ENCODE data around the gene BTN1A1.
"Not testable (repeated sequence)": the region's sequence is repeated elsewhere in the genome, so short reads cannot be mapped to it uniquely, and the experiment has no call there.

Gene BTN1A1, protein sequence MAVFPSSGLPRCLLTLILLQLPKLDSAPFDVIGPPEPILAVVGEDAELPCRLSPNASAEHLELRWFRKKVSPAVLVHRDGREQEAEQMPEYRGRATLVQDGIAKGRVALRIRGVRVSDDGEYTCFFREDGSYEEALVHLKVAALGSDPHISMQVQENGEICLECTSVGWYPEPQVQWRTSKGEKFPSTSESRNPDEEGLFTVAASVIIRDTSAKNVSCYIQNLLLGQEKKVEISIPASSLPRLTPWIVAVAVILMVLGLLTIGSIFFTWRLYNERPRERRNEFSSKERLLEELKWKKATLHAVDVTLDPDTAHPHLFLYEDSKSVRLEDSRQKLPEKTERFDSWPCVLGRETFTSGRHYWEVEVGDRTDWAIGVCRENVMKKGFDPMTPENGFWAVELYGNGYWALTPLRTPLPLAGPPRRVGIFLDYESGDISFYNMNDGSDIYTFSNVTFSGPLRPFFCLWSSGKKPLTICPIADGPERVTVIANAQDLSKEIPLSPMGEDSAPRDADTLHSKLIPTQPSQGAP

DNA sequence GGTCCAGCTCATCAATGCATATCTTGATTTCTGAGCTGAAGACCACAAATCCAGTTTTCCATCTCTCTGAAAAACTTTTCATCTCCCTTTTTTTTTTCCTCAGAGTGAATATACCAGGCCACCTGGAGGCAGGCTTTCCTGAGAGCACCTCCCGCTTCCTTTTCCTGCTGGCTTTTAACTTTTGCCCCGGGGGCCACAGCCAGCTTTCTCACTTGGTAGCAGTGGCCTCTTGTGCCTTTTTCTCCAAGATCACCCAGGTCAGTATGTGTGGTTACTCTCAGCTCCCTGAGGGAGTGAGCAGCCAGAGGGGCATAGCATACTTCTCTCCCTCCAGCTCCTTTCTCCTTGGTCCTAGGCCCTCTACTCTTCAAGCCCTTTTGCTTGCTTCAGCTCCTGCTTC, at the start of gene BTN1A1:
Gene BTN1A1 (plus strand): TSS at position 202 of the 400 bp plus-strand sequence. CDS start 984 bp downstream, outside the sequence.
- no peaks in the 10 kb centered on the region for H3K9me3 Mint-ChIP-seq
- DNase-seq, result no peak
- peaks cover 13% of the 10 kb centered on the region for H3K4me1 Mint-ChIP-seq (ENCODE audit: low read depth)
- no peak within 1 kb of the TSS for H3K27ac Mint-ChIP-seq
- H3K27me3 Mint-ChIP-seq, result peaks cover 35% of the 10 kb centered on the region
- no peak within 1 kb of the TSS for H3K4me3 Mint-ChIP-seq
- no peaks in the 10 kb centered on the region for H3K36me3 Mint-ChIP-seq (ENCODE audit: low read depth)

DNA sequence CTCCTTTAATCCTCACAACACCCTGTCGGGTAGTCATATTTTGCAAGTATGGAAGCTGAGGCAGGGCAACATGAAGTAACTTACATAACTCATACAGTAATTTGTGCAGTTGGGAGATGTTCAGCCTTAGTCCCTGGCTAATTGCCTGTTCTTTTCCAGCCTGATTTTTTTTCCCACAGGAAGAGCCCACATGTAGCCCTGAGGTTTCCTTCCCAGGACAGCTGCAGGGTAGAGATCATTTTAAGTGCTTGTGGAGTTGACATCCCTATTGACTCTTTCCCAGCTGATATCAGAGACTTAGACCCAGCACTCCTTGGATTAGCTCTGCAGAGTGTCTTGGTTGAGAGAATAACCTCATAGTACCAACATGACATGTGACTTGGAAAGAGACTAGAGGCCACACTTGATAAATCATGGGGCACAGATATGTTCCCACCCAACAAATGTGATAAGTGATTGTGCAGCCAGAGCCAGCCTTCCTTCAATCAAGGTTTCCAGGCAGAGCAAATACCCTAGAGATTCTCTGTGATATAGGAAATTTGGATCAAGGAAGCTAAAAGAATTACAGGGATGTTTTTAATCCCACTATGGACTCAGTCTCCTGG, 47.4 kb upstream of the BTN1A1 start:
- Mint-ChIP-seq H3K4me3 (no peak overlapping the region), H3K27ac (no peak overlapping the region), H3K27me3 (no peaks in the 10 kb centered on the region), H3K36me3 (ENCODE audit: low read depth) (peaks cover 60% of the 10 kb centered on the region), H3K9me3 (no peaks in the 10 kb centered on the region), H3K4me1 (ENCODE audit: low read depth) (peaks cover 22% of the 10 kb centered on the region)
- no peak for DNase-seq

DNA sequence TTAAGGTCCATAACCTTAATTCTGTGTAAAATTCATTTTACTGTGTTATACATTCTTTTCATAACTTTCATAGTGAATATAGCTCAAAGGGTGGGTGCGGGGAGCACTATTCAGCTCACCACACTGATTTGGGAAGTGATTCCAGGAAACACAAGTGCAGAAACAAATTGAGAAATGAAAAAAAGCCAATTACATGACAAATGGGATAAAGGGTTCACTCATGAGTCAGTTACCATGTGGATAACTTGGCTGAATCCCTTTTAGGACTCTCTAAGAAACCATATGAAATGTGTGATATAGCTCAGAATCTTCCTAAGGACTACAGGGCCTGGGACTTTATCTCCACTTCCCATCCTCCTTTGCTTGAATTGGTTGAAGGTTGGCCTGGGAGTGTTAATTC, 45.5 kb upstream of the BTN1A1 start:
- peak overlapping the region; percentile 10 for H3K27ac Mint-ChIP-seq

DNA sequence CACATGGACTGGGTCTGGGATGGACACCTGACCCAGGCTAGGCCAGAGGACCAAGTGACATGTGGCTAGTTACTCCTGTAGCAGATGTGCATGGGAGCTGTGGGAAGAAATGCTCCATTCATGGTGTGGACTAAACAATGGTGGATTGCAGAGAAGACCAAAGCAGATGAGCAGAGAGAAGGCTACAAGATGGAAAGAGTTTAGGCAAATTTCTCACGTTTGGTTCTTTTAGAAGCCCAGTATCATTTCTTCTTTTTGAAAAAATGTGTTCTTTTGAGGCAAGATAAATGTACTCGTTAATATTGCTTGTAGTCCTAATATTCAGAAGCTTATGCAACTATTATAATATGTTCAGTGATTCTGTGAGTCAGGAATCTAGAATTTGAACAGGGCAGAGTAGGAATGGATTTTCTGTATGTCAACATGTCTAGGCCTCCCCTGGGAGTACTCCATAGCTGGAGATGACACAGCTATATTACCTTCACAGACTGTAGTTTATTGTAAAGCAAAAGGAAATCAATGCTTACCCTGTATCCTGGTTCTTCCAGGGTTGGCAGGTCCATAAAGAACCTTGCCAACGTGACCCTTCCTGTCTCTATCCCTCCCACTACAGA, 44.6 kb upstream of the BTN1A1 start:
- Mint-ChIP-seq H3K4me3 (no peak overlapping the region), H3K27ac (no peak overlapping the region), H3K9me3 (no peaks in the 10 kb centered on the region), H3K27me3 (no peaks in the 10 kb centered on the region), H3K4me1 (ENCODE audit: low read depth) (peaks cover 34% of the 10 kb centered on the region), H3K36me3 (ENCODE audit: low read depth) (peaks cover 58% of the 10 kb centered on the region)
- no peak for DNase-seq

More for the DNA sequence above, 45.5 kb upstream of the BTN1A1 start:
- Mint-ChIP-seq H3K4me3 (no peak overlapping the region), H3K27me3 (no peaks in the 10 kb centered on the region), H3K9me3 (no peaks in the 10 kb centered on the region), H3K4me1 (ENCODE audit: low read depth) (peaks cover 25% of the 10 kb centered on the region), H3K36me3 (ENCODE audit: low read depth) (peaks cover 58% of the 10 kb centered on the region)
- DNase-seq, result no peak

DNA sequence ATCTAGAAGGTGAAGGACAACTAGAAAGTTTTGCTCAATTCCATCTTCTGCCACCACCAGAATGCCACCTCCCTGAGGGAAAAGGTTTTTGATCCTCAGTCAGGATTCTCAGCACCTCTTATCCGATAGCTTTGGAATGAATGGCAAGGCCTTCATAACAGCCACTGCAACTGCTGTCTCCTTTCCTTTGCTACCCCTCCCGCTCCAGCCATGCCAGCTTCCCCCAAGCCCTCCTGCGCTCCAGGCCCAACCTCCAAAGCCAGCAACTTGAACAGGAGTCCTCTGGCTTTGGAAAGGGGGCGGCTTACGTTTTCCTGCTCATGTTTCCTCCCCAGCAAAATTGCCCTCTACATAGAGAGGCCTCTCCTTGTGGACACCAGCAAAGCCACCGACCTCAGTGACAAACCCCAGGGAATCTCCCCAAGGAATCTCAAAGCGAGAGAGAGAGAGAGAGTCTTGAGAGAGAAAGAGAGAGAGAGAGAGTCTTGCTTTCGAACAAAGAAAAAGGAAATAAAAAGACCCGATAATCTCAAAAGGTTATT, 42.8 kb upstream of the BTN1A1 start:
- peak overlapping the region; percentile 94 for H3K4me3 Mint-ChIP-seq
- peak overlapping the region; percentile 98 for H3K27ac Mint-ChIP-seq
- H3K9me3 Mint-ChIP-seq, result no peaks in the 10 kb centered on the region
- H3K36me3 Mint-ChIP-seq (ENCODE audit: low read depth), result peaks cover 56% of the 10 kb centered on the region
- DNase-seq, result peak; percentile 49
- no peaks in the 10 kb centered on the region for H3K27me3 Mint-ChIP-seq
- H3K4me1 Mint-ChIP-seq (ENCODE audit: low read depth), result peaks cover 48% of the 10 kb centered on the region

DNA sequence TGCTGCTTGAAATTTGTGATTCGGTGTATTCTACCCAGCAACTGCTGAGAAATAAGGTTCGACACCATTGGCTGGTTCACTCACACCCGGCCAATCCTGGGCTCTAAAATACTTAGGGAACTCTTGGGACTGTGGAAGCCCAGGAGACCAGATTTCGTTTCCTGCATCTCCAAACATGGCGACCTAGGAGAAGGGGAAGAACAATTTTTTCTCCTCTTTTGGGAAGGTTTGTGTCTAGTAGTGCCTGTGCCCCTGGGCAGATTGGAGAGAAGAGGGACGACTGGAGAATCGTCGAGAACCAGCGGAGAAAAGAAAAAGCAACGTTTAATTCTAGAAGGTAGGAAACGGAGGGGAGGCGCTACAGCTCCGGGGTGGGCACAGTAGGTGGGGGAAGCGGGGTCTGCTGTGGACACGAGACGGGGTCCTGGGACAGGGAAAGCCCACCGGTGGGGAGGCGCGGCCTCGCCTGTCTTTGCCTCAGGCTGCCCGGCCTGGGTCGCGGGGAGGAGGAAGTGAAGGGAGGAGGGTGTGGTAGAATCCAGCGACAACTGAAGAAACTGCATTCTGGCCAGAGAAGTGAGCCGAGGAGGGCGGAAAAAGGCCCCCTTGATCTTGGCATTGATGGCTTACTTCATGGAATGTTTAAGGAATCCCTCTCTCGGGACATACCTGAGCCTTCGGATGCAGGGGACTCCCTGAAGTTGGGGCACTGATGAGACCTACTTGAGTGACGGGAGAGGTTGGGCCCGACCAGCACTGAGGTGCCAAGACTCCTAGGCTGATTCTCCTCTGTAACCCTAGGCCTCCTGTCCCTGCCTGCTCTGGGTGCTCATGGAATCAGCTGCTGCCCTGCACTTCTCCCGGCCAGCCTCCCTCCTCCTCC, 42.1 kb upstream of the BTN1A1 start, which contains the start of gene BTN2A1:
Gene BTN2A1 (plus strand): TSS at position 150 of the 883 bp plus-strand sequence. CDS start 682 bp downstream, at position 832.
- H3K4me3 Mint-ChIP-seq, result peak within 1 kb of the TSS; percentile 94
- peak within 1 kb of the TSS; percentile 98 for H3K27ac Mint-ChIP-seq
- H3K4me1 Mint-ChIP-seq (ENCODE audit: low read depth), result peaks cover 55% of the 10 kb centered on the region
- no peaks in the 10 kb centered on the region for H3K9me3 Mint-ChIP-seq
- H3K27me3 Mint-ChIP-seq, result no peaks in the 10 kb centered on the region
- H3K36me3 Mint-ChIP-seq (ENCODE audit: low read depth), result peaks cover 63% of the 10 kb centered on the region
- peak; percentile 68 for DNase-seq

DNA sequence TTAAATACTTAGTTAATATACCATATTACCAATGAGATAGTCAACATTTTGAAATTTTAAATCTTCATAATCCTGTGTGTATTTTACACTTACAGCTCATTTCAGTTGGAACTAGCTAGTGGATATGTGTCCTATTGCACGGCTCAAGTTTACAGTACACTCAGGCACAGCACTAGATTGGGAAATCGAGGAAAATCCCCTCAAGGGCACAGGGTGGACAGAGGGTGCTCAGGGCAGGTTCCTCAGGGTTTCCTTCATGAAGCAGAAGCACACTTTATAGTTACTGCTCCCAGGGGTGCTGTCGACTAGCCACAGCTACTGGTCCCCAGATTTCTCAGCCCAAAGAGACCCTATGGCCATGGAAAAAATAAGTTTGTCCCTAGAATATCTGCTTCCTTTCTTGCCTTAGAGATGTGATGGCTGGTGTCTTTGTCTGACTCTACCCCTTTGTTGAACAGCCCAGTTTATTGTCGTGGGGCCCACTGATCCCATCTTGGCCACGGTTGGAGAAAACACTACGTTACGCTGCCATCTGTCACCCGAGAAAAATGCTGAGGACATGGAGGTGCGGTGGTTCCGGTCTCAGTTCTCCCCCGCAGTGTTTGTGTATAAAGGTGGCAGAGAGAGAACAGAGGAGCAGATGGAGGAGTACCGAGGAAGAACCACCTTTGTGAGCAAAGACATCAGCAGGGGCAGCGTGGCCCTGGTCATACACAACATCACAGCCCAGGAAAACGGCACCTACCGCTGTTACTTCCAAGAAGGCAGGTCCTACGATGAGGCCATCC, 40.9 kb upstream of the BTN1A1 start:
- peak overlapping the region; percentile 55 for H3K4me3 Mint-ChIP-seq
- no peaks in the 10 kb centered on the region for H3K9me3 Mint-ChIP-seq
- peaks cover 74% of the 10 kb centered on the region for H3K36me3 Mint-ChIP-seq (ENCODE audit: low read depth)
- peaks cover 62% of the 10 kb centered on the region for H3K4me1 Mint-ChIP-seq (ENCODE audit: low read depth)
- DNase-seq, result no peak
- H3K27ac Mint-ChIP-seq, result peak overlapping the region; percentile 50
- H3K27me3 Mint-ChIP-seq, result no peaks in the 10 kb centered on the region

DNA sequence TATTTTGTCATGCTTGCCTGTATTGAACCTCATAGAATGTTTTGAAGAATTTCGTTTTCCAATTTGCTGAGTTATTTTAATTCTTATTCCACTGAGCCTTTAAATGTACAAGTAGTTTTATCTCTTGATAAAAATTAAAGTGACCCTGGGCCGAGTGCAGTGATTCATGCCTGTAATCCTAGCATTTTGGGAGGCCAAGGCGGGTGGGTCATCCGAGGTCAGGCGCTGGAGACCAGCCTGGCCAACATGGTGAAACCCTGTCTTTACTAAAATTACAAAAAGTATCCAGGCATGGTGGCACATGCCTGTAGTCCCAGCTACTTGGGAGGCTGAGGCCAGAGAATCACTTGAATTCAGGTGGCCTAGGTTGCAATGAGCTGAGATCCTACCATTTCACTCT, 38.8 kb upstream of the BTN1A1 start:
- H3K27me3 Mint-ChIP-seq, DNase-seq, H3K27ac Mint-ChIP-seq, H3K9me3 Mint-ChIP-seq: not testable (repeated sequence)
- H3K36me3 Mint-ChIP-seq (ENCODE audit: low read depth), result peaks cover 83% of the 10 kb centered on the region
- H3K4me3 Mint-ChIP-seq, result peak overlapping the region; percentile 55
- H3K4me1 Mint-ChIP-seq (ENCODE audit: low read depth), result peaks cover 66% of the 10 kb centered on the region

DNA sequence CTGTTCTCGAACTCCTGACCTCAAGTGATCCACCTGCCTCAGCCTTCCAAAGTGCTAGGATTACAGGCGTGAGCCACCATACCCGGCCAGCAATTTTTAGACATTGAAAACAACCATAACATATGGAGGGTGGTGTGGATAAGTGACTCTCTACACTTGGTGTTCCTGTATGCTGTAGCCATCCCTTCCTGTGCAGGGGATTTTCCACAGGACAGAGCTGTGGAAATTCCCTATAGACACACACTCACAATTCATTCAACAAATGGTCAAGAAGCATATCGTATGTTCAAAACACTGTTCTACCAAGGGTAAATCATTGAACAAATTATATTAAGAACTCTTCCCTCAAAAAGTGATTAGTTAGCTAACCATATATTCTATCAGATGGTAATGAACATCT, 36.1 kb upstream of the BTN1A1 start:
- no peak for DNase-seq
- peaks cover 52% of the 10 kb centered on the region for H3K4me1 Mint-ChIP-seq (ENCODE audit: low read depth)
- H3K9me3 Mint-ChIP-seq, result no peaks in the 10 kb centered on the region
- H3K27me3 Mint-ChIP-seq, result no peaks in the 10 kb centered on the region
- H3K4me3 Mint-ChIP-seq, result no peak overlapping the region
- H3K36me3 Mint-ChIP-seq (ENCODE audit: low read depth), result peaks cover 99% of the 10 kb centered on the region
- peak overlapping the region; percentile 7 for H3K27ac Mint-ChIP-seq

DNA sequence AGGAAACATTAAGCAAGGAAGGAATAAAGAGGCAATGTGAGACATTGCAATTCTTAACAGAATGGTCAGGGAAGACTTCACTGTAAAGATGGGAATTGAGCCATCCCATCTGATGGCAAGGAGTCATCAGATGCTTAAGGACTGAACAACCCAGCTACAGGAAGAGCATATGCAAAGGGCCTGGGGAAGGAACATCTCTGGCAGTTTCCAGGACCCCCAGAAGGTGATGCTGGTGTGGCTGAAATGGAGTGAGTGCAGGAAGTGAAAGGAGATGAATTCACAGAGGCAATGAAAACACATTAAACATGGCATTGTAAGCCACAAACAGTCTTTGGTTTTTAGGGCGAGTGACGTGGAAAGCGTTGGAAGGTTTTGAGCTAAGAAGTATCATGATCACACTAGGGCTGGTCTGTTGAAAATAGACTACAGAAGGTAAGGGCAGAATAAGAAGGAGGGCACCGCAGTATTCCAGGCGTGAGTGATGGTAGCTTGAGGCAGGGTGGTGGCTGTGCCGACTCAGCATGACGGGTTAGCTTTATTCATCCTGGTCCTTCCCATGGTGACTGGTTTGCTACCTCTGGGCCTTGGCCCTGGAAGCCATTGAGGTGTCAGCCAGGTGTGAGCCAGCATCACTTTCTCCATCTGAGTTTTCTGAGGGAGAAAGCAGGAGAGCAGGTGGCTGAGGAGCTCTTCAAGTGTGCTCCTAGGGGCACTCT, 35.5 kb upstream of the BTN1A1 start:
- Mint-ChIP-seq H3K27ac (peak overlapping the region; percentile 7), H3K36me3 (ENCODE audit: low read depth) (peaks cover 97% of the 10 kb centered on the region), H3K9me3 (no peaks in the 10 kb centered on the region), H3K4me1 (ENCODE audit: low read depth) (peaks cover 46% of the 10 kb centered on the region), H3K4me3 (no peak overlapping the region), H3K27me3 (no peaks in the 10 kb centered on the region)
- no peak for DNase-seq

DNA sequence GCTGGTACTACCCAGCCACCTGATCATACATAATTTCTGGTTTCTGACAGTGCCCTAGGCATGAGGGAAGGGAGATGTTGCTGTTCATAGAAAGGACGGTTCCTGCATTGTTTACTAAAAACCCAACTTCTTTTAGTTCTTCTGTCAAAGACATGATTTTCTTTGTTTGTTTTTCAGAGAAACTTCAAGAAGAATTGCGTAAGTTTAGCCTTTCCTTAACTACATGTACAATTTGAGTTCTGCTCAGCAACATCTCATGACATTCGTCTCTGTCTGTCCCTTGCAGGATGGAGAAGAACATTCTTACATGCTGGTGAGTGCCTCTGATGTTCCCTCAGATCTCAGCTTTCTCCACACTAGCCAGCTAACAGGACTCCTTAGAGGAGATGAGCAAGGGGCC, 34.3 kb upstream of the BTN1A1 start:
- Mint-ChIP-seq H3K36me3 (ENCODE audit: low read depth) (peaks cover 94% of the 10 kb centered on the region), H3K27me3 (no peaks in the 10 kb centered on the region), H3K27ac (peak overlapping the region; percentile 24), H3K9me3 (no peaks in the 10 kb centered on the region), H3K4me1 (ENCODE audit: low read depth) (peaks cover 34% of the 10 kb centered on the region), H3K4me3 (no peak overlapping the region)
- no peak for DNase-seq

DNA sequence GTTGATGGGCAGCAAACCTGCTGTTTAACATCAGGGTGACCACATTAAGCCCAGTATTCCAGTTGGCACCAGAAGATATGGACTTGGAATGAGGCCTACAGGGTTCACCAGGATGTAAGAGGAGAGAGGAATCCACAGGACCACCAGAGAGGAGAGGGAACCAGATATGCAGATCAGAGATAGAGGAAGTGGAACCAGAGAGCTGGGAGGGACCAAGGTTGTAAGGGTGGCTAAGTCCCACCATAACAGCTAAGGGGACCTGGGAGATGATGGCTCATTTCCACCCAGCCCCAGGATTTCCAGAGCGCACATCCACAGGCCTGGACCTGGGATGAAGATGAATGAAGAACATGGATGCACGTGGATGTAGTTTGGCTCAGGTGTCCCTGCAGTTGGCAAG, 31.3 kb upstream of the BTN1A1 start:
- Mint-ChIP-seq H3K4me1 (ENCODE audit: low read depth) (peaks cover 25% of the 10 kb centered on the region), H3K9me3 (peaks cover 10% of the 10 kb centered on the region), H3K27me3 (no peaks in the 10 kb centered on the region), H3K36me3 (ENCODE audit: low read depth) (peaks cover 88% of the 10 kb centered on the region), H3K4me3 (no peak overlapping the region), H3K27ac (peak overlapping the region; percentile 70)
- DNase-seq, result no peak

DNA sequence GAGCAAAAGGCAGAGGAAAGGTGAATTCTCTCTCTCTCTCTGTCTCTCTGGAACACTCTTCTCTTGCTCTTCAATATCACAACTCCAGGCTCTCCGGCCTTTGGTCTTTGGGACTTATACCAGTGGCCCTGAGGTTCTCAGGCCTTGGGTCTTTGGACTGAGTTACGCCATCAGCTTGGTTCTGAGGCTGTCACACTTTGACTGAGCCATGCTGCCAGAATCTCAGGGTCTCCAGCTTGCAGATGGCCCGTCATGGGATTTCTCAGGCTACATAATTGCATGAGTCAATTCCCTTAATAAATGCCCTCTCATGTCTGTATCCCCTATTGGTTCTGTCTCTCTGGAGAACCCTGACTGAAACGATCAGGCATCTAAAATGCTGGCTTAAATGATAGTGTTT, 29.5 kb upstream of the BTN1A1 start:
- peak overlapping the region; percentile 5 for H3K27ac Mint-ChIP-seq
- H3K4me3 Mint-ChIP-seq, result no peak overlapping the region
- peaks cover 79% of the 10 kb centered on the region for H3K36me3 Mint-ChIP-seq (ENCODE audit: low read depth)

More for the DNA sequence above, 29.5 kb upstream of the BTN1A1 start:
- Mint-ChIP-seq H3K27me3 (no peaks in the 10 kb centered on the region), H3K9me3 (peaks cover 10% of the 10 kb centered on the region), H3K4me1 (ENCODE audit: low read depth) (peaks cover 28% of the 10 kb centered on the region)
- no peak for DNase-seq

All from activated T-cell treated with anti-CD3 and anti-CD28 coated beads, Interleukin-2, amount 50 U/mL, for 24 hours (primary cell).